H9 (cell line): Measurements from ENCODE around the gene SLC17A9. TPM values are rescaled to one million over a fixed set of nuclear protein-coding genes. Genes with fewer than 3 reads are reported as not detected.
A peak's percentile ranks its signal among the peaks of the same experiment; 100 is the strongest.

Source experiments
- DNase-seq: peaks from one replicate; pipeline ENCODE4 v3.0.0-alpha.2; 2017
- H2AFZ ChIP-seq: one replicate; pipeline ENCODE4 v1.6.1; 2013; ENCODE audit warnings: mild to moderate bottlenecking, low read length, control low read depth, moderate library complexity
- H2AK5ac ChIP-seq: 2 replicates; pipeline ENCODE4 v1.6.1; 2013; ENCODE audit warnings: low read length, control low read depth, mixed read lengths; ENCODE audit not compliant: insufficient read length
- H2BK120ac ChIP-seq: one replicate; pipeline ENCODE4 v1.6.1; 2013; ENCODE audit warnings: low read depth, mild to moderate bottlenecking, low read length, control low read depth, inconsistent platforms; ENCODE audit not compliant: poor library complexity, severe bottlenecking
- H2BK12ac ChIP-seq: 2 replicates; pipeline ENCODE4 v1.6.1; 2013; ENCODE audit warnings: low read length, control low read depth, mixed read lengths, low read depth; ENCODE audit not compliant: insufficient read length
- H2BK15ac ChIP-seq: 2 replicates; pipeline ENCODE4 v1.6.1; 2013; ENCODE audit warnings: low read depth, low read length, control low read depth
- H2BK20ac ChIP-seq: one replicate; pipeline ENCODE4 v1.6.1; 2013; ENCODE audit warnings: low read depth, mild to moderate bottlenecking, low read length, control low read depth, inconsistent platforms; ENCODE audit not compliant: poor library complexity, severe bottlenecking
- H2BK5ac ChIP-seq: 2 replicates; pipeline ENCODE4 v1.6.1; 2013; ENCODE audit warnings: low read length, control low read depth, mixed read lengths; ENCODE audit not compliant: insufficient read length
- H3K14ac ChIP-seq: 2 replicates; pipeline ENCODE4 v1.6.1; 2013; ENCODE audit warnings: low read length, control low read depth; ENCODE audit not compliant: insufficient read depth
- H3K18ac ChIP-seq: 2 replicates; pipeline ENCODE4 v1.6.1; 2013; ENCODE audit warnings: low read depth, mild to moderate bottlenecking, mixed read lengths, low read length, control low read depth; ENCODE audit not compliant: insufficient read length
- H3K23ac ChIP-seq: 2 replicates; pipeline ENCODE4 v1.6.1; 2013; ENCODE audit warnings: low read length, control low read depth, mixed read lengths, low read depth; ENCODE audit not compliant: insufficient read length
- H3K23me2 ChIP-seq: 2 replicates; pipeline ENCODE4 v1.6.1; 2013; ENCODE audit warnings: low read depth, mild to moderate bottlenecking, mixed read lengths, low read length, control low read depth; ENCODE audit not compliant: insufficient read length, poor library complexity, severe bottlenecking
- H3K27ac ChIP-seq: 2 replicates; pipeline ENCODE4 v1.5.1; 2013; ENCODE audit warnings: low read length, control low read depth, mixed read lengths, low read depth; ENCODE audit not compliant: insufficient read length
- H3K27me3 ChIP-seq: 2 replicates; pipeline ENCODE4 v1.6.1; 2013; ENCODE audit warnings: low read length, control low read depth, inconsistent platforms; ENCODE audit not compliant: insufficient read depth
- H3K4ac ChIP-seq: 2 replicates; pipeline ENCODE4 v1.6.1; 2013; ENCODE audit warnings: low read depth, mild to moderate bottlenecking, control low read depth, inconsistent platforms, low read length, moderate library complexity
- H3K4me1 ChIP-seq: 2 replicates; pipeline ENCODE4 v1.6.1; 2013; ENCODE audit warnings: low read length, control low read depth, inconsistent platforms; ENCODE audit not compliant: insufficient read depth
- H3K4me2 ChIP-seq: 2 replicates; pipeline ENCODE4 v1.6.1; 2013; ENCODE audit warnings: low read length, control low read depth, mixed read lengths; ENCODE audit not compliant: insufficient read length, insufficient read depth
- H3K56ac ChIP-seq: 2 replicates; pipeline ENCODE4 v1.6.1; 2013; ENCODE audit warnings: low read depth, mild to moderate bottlenecking, mixed read lengths, low read length, control low read depth; ENCODE audit not compliant: insufficient read length
- H3K79me1 ChIP-seq: 2 replicates; pipeline ENCODE4 v1.6.1; 2013; ENCODE audit warnings: low read depth, mild to moderate bottlenecking, moderate library complexity, low read length, control low read depth, inconsistent platforms; ENCODE audit not compliant: insufficient read depth, poor library complexity, severe bottlenecking
- H3K79me2 ChIP-seq: 2 replicates; pipeline ENCODE4 v1.6.1; 2013; ENCODE audit warnings: low read length, control low read depth, inconsistent platforms; ENCODE audit not compliant: insufficient read depth
- H3K9ac ChIP-seq: 2 replicates; pipeline ENCODE4 v1.6.1; 2013; ENCODE audit warnings: low read length, control low read depth, mixed read lengths; ENCODE audit not compliant: insufficient read length; ENCODE audit errors: extremely low read depth
- H3K9me3 ChIP-seq: one replicate; pipeline ENCODE4 v1.6.1; 2013; ENCODE audit warnings: low read depth, low read length, inconsistent platforms; ENCODE audit not compliant: control insufficient read depth
- H3T11ph ChIP-seq: one replicate; pipeline ENCODE4 v1.6.1; 2013; ENCODE audit warnings: mild to moderate bottlenecking, low read length, control low read depth, inconsistent platforms
- H4K20me1 ChIP-seq: one replicate; pipeline ENCODE4 v1.6.1; 2013; ENCODE audit not compliant: control insufficient read depth, insufficient read length, insufficient read depth
- H4K5ac ChIP-seq: 2 replicates; pipeline ENCODE4 v1.6.1; 2013; ENCODE audit warnings: low read depth, mild to moderate bottlenecking, mixed read lengths, low read length, control low read depth; ENCODE audit not compliant: insufficient read length
- H4K8ac ChIP-seq: replicated peaks from 2 replicates; pipeline ENCODE4 v1.6.1; 2013; ENCODE audit warnings: low read length, control low read depth, mixed read lengths, low read depth; ENCODE audit not compliant: insufficient read length
- H4K91ac ChIP-seq: 2 replicates; pipeline ENCODE4 v1.6.1; 2013; ENCODE audit warnings: low read depth, mild to moderate bottlenecking, moderate library complexity, mixed read lengths, low read length, control low read depth; ENCODE audit not compliant: insufficient read length
- H3K27ac Mint-ChIP-seq, 3 experiments: 2 replicates in 2 of 3; 3 replicates in 1 of 3; pipeline ENCODE4 v1.8.0; 2020 to 2021; ENCODE audit warnings: mixed read lengths in 3 of 3, mild to moderate bottlenecking in 1 of 3, moderate library complexity in 1 of 3
- H3K27me3 Mint-ChIP-seq: 2 replicates; pipeline ENCODE4 v1.8.0; 2021; ENCODE audit warnings: low read depth, mild to moderate bottlenecking, moderate library complexity, mixed read lengths
- H3K36me3 Mint-ChIP-seq, 3 experiments: 2 replicates in 2 of 3; 3 replicates in 1 of 3; pipeline ENCODE4 v1.8.0; 2020 to 2021; ENCODE audit warnings: low read depth in 3 of 3, mixed read lengths in 3 of 3; ENCODE audit not compliant: insufficient read depth in 1 of 3
- H3K4me1 Mint-ChIP-seq, 2 experiments: 2 replicates each; pipeline ENCODE4 v1.8.0; 2020; ENCODE audit warnings: mixed read lengths in 2 of 2
- H3K4me3 Mint-ChIP-seq, 2 experiments: 2 replicates in 1 of 2; 3 replicates in 1 of 2; pipeline ENCODE4 v1.8.0; 2020 to 2021; ENCODE audit warnings: mild to moderate bottlenecking in 2 of 2, mixed read lengths in 2 of 2, moderate library complexity in 1 of 2
- H3K9me3 Mint-ChIP-seq, 2 experiments: 2 replicates in 1 of 2; 3 replicates in 1 of 2; pipeline ENCODE4 v1.8.0; 2020; ENCODE audit warnings: mild to moderate bottlenecking in 2 of 2, mixed read lengths in 2 of 2, moderate library complexity in 1 of 2
- CTCF ChIP-seq: fragments of 200-600 bp; sonication (generic); conservative IDR thresholded peaks from 3 replicates; pipeline ENCODE4 v1.8.0; 2021; ENCODE audit warnings: antibody characterized with exemption, mild to moderate bottlenecking
- WGBS: extraction: QIAGEN DNeasy Blood & Tissue Kit; methylation state at CpG from one replicate; pipeline ENCODE4 v1.1.7; 2013; ENCODE audit warnings: missing lambda C conversion rate, low lambda C conversion rate, mixed read lengths; ENCODE audit not compliant: insufficient read length; ENCODE audit errors: extremely low coverage; 5-methylcytosine and 5-hydroxymethylcytosine counted together
- total RNA-seq: library from RNA; stranded (reverse); gene quantifications from 2 replicates; pipeline ENCODE4 v1.2.1, GENCODE V29; 2021

SLC17A9 gene
- total RNA-seq, 1 experiment from 2014 or later, result 20.9 TPM

DNA sequence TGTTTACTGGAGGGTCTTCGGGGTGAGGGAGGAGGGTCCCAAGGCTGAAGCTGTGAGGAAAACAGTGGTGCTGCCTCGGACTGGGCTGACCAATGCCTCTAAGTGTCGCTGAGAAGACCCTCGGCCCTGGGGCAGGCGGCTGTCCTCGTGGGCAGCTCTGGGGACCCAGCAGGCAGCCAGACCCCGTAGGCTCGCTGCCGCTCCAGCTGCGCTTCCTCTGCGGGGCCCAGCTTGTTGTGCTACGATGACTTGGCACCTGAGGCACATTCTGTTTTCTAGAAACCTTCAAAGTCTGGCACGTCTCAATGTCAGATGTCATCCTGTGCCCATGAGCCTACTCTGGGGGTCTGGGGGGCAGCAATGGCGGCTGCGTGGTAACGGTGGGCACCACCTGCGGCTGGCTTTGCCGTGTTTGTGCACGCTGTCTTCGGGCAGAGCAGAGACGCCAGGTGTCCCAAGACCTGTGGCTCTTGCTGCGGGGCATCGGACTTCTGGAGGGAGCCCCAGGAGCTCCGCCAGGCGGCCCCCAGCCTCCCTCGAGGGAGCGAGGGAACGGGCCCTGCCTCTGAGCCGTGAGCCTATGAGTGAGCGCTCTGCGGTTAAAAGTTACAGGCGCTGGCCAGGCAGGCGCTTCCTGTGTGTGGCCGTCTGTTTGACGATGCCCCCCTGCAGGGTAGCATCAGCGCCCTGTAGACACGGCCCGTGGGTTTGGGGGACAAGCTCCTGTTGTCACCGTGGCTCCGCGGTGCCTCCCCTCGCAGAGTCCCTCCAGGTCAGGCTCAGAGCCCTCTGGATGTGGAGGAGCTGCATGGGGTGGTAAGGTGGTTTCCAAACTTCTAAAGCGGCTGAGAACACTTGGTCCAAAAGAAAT lies 6.8 kb downstream of the SLC17A9 start:
- H3K27ac ChIP-seq, result no peak overlapping the region
- H3K56ac ChIP-seq, result no peak overlapping the region
- Mint-ChIP-seq H3K9me3 (no peaks in the 10 kb centered on the region), H3K36me3 (peaks cover 2 to 19% (median 7%) of the 10 kb centered on the region in 3 experiments; a peak in 4 of 7 replicates), H3K27me3 (no peaks in the 10 kb centered on the region), H3K4me1 (peaks cover 2 to 13% of the 10 kb centered on the region in 2 experiments; a peak in 2 of 4 replicates), H3K27ac (peak overlapping the region in 2 of 3 experiments; percentile 40 to 53; a peak in 1 of 7 replicates), H3K4me3 (peak overlapping the region in 1 of 2 experiments; percentile 10; a peak in 1 of 5 replicates)
- no peaks in the 10 kb centered on the region for H3K23me2 ChIP-seq
- H2AFZ ChIP-seq, result no peak overlapping the region
- no peaks in the 10 kb centered on the region for H3K4me1 ChIP-seq
- H2BK20ac ChIP-seq, result no peak overlapping the region
- H3K79me1 ChIP-seq, result no peaks in the 10 kb centered on the region
- H2BK12ac ChIP-seq, result no peak overlapping the region
- H4K20me1 ChIP-seq, result no peaks in the 10 kb centered on the region
- no peak overlapping the region for H3T11ph ChIP-seq
- no peak overlapping the region for H2AK5ac ChIP-seq
- H4K8ac ChIP-seq, result no peak overlapping the region
- no peak overlapping the region for H3K18ac ChIP-seq
- no peak overlapping the region for H4K91ac ChIP-seq
- no peak overlapping the region for H2BK120ac ChIP-seq
- H3K9me3 ChIP-seq, result no peaks in the 10 kb centered on the region
- no peak overlapping the region for H3K4ac ChIP-seq
- H3K23ac ChIP-seq, result no peak overlapping the region
- H3K27me3 ChIP-seq, result no peaks in the 10 kb centered on the region
- H3K79me2 ChIP-seq, result no peaks in the 10 kb centered on the region
- H3K14ac ChIP-seq, result no peak overlapping the region
- H3K4me2 ChIP-seq, result no peak overlapping the region
- H2BK5ac ChIP-seq, result no peak overlapping the region
- WGBS, result no CpG with 5 or more reads among the region's 43 CpGs
- TF ChIP-seq CTCF, result no peak
- H2BK15ac ChIP-seq, result no peak overlapping the region
- no peak overlapping the region for H3K9ac ChIP-seq
- no peak overlapping the region for H4K5ac ChIP-seq
- no peak for DNase-seq
